Esophagus squamous epithelium (tissue), 4 donors: ENCODE measurements around the gene TTC32.

ENCODE experiments used
- CTCF ChIP-seq, 6 experiments: fragments of 450-650 bp in 4 of 6; fragments of 200-600 bp in 2 of 6; sonication (generic) in 2 of 6; IDR thresholded peaks; one replicate each; pipeline ENCODE4 v1.5.1; 2016 to 2019; ENCODE audit warnings: antibody characterized with exemption in 6 of 6, mild to moderate bottlenecking in 4 of 6, moderate library complexity in 4 of 6
- POLR2A ChIP-seq, 4 donors: fragments of 450-650 bp; IDR thresholded peaks; one replicate each; pipeline ENCODE4 v1.6.1; 2017; ENCODE audit warnings: antibody characterized with exemption in 4 of 4, mild to moderate bottlenecking in 4 of 4, moderate library complexity in 3 of 4

- TF ChIP-seq CTCF (IDR thresholded peaks at IDR 0.05) (no peak), POLR2A (IDR thresholded peaks at IDR 0.05) (no peak)
These were observed 44.7 kb downstream of the TTC32 start for GRCh38 chr2:19857100-19857499.
